ENCODE measurements around the gene ENDOV.

Gene ENDOV

GRCh38 chr17:80453998-80454556 lies 39.1 kb downstream of the ENDOV start:
- peak overlapping the region; percentile 62 to 82 for H3K4me3 ChIP-seq (ENCODE audit: low read depth in 1 of 2, low read length in 2 of 2)

DNA sequence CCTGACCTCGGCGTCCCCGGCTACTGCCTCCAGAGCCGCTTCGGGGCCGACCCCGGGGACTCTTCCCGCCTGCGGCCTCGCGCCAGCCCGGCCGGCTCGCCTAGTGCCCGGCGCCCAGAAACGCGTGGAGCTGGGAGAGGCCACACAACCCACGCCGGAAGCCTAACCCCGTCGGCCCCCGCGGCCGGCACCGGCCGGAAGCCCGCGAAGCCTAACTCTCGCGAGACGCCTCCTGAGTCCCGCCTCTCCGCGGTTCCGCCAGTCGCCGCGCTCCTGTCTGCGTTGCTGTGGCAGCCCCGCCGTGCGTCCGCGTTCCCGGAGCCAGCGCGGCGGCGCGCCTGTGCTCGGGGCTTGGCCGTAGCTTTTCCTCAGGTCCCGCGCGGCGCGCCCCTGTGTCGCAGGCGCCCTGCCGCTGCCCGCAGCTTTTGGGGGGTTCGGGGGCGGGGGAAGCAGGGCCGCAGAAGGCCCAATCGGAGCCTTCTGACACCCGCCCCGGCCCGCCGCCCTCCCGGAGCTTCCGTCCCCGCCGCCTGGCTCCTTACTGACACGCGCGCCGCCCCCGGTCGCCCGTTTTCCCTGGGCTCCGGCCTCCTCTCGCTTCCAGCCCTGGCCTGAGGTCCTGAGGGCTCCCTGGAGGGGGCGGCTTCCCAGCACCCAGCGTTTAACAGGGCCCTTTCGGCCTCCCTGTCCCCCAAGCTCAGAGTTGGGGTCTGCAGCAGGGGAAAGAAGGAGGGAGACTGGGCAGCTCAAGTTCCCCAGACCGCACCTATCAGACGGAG lies 39.8 kb downstream of the ENDOV start:
- no peak for TF ChIP-seq CTCF (IDR thresholded peaks at IDR 0.05; ENCODE audit: borderline replicate concordance, extremely low read depth, low read length, poor library complexity, severe bottlenecking)
- no peak for TF ChIP-seq EZH2 (IDR thresholded peaks at IDR 0.05; ENCODE audit: borderline replicate concordance, low read depth, low read length, severe bottlenecking)

More at GRCh38 chr17:80453998-80454556, 39.1 kb downstream of the ENDOV start:
- H3K9ac ChIP-seq (ENCODE audit: low read depth, low read length): peak overlapping the region; percentile 96
- H3K27me3 ChIP-seq (ENCODE audit: insufficient read depth, low read length, poor library complexity): no peaks in the 10 kb centered on the region
- H2AFZ ChIP-seq (ENCODE audit: low read depth, low read length): peak overlapping the region; percentile 53
- peak overlapping the region; percentile 83 for H3K4me2 ChIP-seq (ENCODE audit: insufficient read depth, low read length)
- peaks cover 7% of the 10 kb centered on the region for H3K79me2 ChIP-seq (ENCODE audit: insufficient read depth, low read length)
- no peaks in the 10 kb centered on the region for H4K20me1 ChIP-seq (ENCODE audit: insufficient read depth, low read length)
- no peaks in the 10 kb centered on the region; the same call in 1 of the 2 replicates for H3K36me3 ChIP-seq (ENCODE audit: insufficient read depth, low read length)
- H3K9me3 ChIP-seq (ENCODE audit: insufficient read depth, low read length, severe bottlenecking): no peaks in the 10 kb centered on the region
- H3K27ac ChIP-seq (ENCODE audit: low read length): peak overlapping the region; percentile 97
- TF ChIP-seq EZH2 (IDR thresholded peaks at IDR 0.05; ENCODE audit: borderline replicate concordance, low read depth, low read length, severe bottlenecking) (no peak), CTCF (IDR thresholded peaks at IDR 0.05; ENCODE audit: borderline replicate concordance, extremely low read depth, low read length, poor library complexity, severe bottlenecking) (no peak)
- DNase-seq (no peak), ATAC-seq (ENCODE audit: insufficient read depth, low read depth) (peak; percentile 2; the same call in 1 of the 3 replicates)
- H3K4me1 ChIP-seq (ENCODE audit: insufficient read depth, low read length): peaks cover 23% of the 10 kb centered on the region

DNA sequence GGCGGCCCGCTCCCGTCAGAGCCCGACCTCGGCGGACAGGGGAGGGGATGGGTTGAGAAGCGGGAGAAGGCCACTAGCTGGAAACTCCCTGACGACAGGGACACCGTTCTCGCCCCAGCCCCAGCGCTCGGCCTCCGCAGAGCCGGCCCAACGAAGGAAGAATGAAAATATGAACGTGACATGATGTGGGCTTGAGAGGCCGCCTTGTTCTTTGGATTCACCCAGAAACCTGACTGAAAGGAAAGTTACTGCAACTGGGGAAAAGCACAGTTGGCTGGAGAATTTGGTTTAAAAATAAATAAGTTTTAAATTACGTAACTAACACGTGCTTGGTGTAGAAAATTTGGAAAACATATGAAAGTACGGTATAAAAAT lies 40.4 kb downstream of the ENDOV start:
- DNase-seq (no peak), ATAC-seq (ENCODE audit: insufficient read depth, low read depth) (no peak)
- H2AFZ ChIP-seq (ENCODE audit: low read depth, low read length): peak overlapping the region; percentile 92

More for the DNA sequence above, 39.8 kb downstream of the ENDOV start:
- no peaks in the 10 kb centered on the region for H3K9me3 ChIP-seq (ENCODE audit: insufficient read depth, low read length, severe bottlenecking)
- ATAC-seq (ENCODE audit: insufficient read depth, low read depth) (peak; percentile 92), DNase-seq (peak; percentile 97)
- H4K20me1 ChIP-seq (ENCODE audit: insufficient read depth, low read length): no peaks in the 10 kb centered on the region
- no peaks in the 10 kb centered on the region; the same call in 1 of the 2 replicates for H3K36me3 ChIP-seq (ENCODE audit: insufficient read depth, low read length)
- peak overlapping the region; percentile 83 for H3K4me2 ChIP-seq (ENCODE audit: insufficient read depth, low read length)
- H3K79me2 ChIP-seq (ENCODE audit: insufficient read depth, low read length): peaks cover 7% of the 10 kb centered on the region
- peak overlapping the region; percentile 97 for H3K27ac ChIP-seq (ENCODE audit: low read length)
- peak overlapping the region; percentile 62 to 82 for H3K4me3 ChIP-seq (ENCODE audit: low read depth in 1 of 2, low read length in 2 of 2)
- peaks cover 23% of the 10 kb centered on the region for H3K4me1 ChIP-seq (ENCODE audit: insufficient read depth, low read length)
- peak overlapping the region; percentile 92 for H2AFZ ChIP-seq (ENCODE audit: low read depth, low read length)
- H3K9ac ChIP-seq (ENCODE audit: low read depth, low read length): peak overlapping the region; percentile 96
- no peaks in the 10 kb centered on the region for H3K27me3 ChIP-seq (ENCODE audit: insufficient read depth, low read length, poor library complexity)

More for the DNA sequence above, 40.4 kb downstream of the ENDOV start:
- Histone ChIP-seq H3K4me1 (ENCODE audit: insufficient read depth, low read length) (peaks cover 23% of the 10 kb centered on the region), H3K9ac (ENCODE audit: low read depth, low read length) (peak overlapping the region; percentile 96), H3K79me2 (ENCODE audit: insufficient read depth, low read length) (peaks cover 7% of the 10 kb centered on the region), H3K27ac (ENCODE audit: low read length) (peak overlapping the region; percentile 97), H3K36me3 (ENCODE audit: insufficient read depth, low read length) (no peaks in the 10 kb centered on the region; the same call in 1 of the 2 replicates), H3K27me3 (ENCODE audit: insufficient read depth, low read length, poor library complexity) (no peaks in the 10 kb centered on the region), H4K20me1 (ENCODE audit: insufficient read depth, low read length) (no peaks in the 10 kb centered on the region), H3K9me3 (ENCODE audit: insufficient read depth, low read length, severe bottlenecking) (no peaks in the 10 kb centered on the region), H3K4me3 (ENCODE audit: low read depth in 1 of 2, low read length in 2 of 2) (peak overlapping the region; percentile 62 to 82), H3K4me2 (ENCODE audit: insufficient read depth, low read length) (peak overlapping the region; percentile 65)
- TF ChIP-seq EZH2 (IDR thresholded peaks at IDR 0.05; ENCODE audit: borderline replicate concordance, low read depth, low read length, severe bottlenecking) (no peak), CTCF (IDR thresholded peaks at IDR 0.05; ENCODE audit: borderline replicate concordance, extremely low read depth, low read length, poor library complexity, severe bottlenecking) (peak; percentile 2)

Measured in DND-41 (cell line).